Measurements from ENCODE around the gene PPP4R3C.
"Not testable (repeated sequence)": the region's sequence is repeated elsewhere in the genome, so short reads cannot be mapped to it uniquely, and the experiment has no call there.

The PPP4R3C gene

DNA sequence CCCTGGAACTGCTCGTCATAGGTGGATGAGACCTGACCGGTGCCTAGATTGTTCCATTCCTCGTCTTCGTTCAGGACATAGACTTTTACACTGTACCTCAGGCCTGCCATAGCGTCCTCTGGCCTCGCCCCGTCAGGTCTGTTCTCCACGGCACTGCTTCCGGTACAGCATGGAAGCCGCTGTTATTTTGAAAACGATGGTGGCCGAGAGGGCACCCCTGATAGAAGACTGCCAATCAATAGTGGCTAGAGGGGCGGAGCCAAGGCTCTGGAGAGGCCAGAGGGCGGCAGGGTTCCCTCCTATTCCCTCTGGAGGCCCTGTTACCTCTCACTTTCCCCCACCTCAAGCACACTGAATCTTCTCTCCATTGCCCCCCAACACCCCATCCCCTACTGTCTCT is at the start of gene PPP4R3C:
Gene PPP4R3C, minus strand, starts transcription at position 155 of the 400 bp plus-strand sequence. Its CDS starts 45 bp downstream, at position 110.
- DNase-seq (ENCODE audit: low read depth) = no peak
- TF ChIP-seq, protein P1, sequence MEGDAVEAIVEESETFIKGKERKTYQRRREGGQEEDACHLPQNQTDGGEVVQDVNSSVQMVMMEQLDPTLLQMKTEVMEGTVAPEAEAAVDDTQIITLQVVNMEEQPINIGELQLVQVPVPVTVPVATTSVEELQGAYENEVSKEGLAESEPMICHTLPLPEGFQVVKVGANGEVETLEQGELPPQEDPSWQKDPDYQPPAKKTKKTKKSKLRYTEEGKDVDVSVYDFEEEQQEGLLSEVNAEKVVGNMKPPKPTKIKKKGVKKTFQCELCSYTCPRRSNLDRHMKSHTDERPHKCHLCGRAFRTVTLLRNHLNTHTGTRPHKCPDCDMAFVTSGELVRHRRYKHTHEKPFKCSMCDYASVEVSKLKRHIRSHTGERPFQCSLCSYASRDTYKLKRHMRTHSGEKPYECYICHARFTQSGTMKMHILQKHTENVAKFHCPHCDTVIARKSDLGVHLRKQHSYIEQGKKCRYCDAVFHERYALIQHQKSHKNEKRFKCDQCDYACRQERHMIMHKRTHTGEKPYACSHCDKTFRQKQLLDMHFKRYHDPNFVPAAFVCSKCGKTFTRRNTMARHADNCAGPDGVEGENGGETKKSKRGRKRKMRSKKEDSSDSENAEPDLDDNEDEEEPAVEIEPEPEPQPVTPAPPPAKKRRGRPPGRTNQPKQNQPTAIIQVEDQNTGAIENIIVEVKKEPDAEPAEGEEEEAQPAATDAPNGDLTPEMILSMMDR (IDR thresholded peaks at IDR 0.05; ENCODE audit: control insufficient read depth, extremely low read depth, insufficient read depth) = no peak
- no peak within 1 kb of the TSS for H3K4me3 ChIP-seq (ENCODE audit: low read depth, low read length)

DNA sequence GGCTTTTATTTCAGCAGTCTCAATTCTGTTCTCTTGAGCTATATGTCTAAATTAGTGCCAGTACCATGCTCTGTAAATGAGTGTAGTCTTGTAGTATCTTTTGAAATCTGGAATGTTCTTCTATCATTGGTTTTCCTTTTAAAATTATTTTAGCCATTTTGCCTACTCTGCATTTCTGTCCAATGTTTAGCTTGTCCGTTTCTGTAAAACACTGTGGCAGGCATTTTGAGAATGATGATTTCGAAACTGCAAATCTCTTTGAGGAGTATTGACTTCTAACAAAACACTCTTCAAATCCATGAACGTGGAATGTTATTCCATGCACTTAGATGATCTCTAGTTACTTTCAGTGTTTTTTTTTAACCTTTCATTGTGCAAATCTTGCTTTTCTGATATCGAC is 28.3 kb upstream of the PPP4R3C start:
- no peak overlapping the region for H3K4me3 ChIP-seq (ENCODE audit: low read depth, low read length)
- no peak for DNase-seq (ENCODE audit: low read depth)
- TF ChIP-seq, protein P1 (IDR thresholded peaks at IDR 0.05; ENCODE audit: control insufficient read depth, extremely low read depth, insufficient read depth) = no peak

- H3K4me3 ChIP-seq (ENCODE audit: low read depth, low read length) = no peak overlapping the region
- no peak for DNase-seq (ENCODE audit: low read depth)
- TF ChIP-seq, protein P1 (IDR thresholded peaks at IDR 0.05; ENCODE audit: control insufficient read depth, extremely low read depth, insufficient read depth) = no peak
Observed at GRCh38 chrX:27466051-27466450, 2.9 kb upstream of the PPP4R3C start.

DNA sequence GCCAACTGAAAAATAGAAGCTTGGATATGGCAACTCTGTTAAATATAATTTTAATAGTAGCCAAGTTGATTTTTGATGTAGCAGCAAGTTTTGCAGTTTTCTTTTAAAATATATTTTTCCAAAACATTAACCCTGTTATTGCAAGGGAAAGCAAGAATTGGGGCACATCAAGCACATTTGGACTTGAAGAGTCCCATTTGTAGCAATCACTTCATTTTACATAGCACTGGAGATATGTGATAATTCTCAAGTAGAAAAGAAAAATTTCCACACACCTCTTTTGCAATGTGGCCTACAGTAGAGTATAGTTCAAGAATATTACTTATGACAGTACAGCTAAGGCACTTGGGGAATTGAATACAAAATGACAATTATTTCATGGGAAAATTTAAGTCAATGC is 1.9 kb upstream of the PPP4R3C start:
- TF ChIP-seq, protein P1 (IDR thresholded peaks at IDR 0.05; ENCODE audit: control insufficient read depth, extremely low read depth, insufficient read depth) = no peak
- H3K4me3 ChIP-seq (ENCODE audit: low read depth, low read length) = no peak overlapping the region
- no peak for DNase-seq (ENCODE audit: low read depth)

- not testable (repeated sequence) for H3K4me3 ChIP-seq (ENCODE audit: low read depth, low read length)
Observed at GRCh38 chrX:27459129-27459528, 4.0 kb downstream of the PPP4R3C start.

DNA sequence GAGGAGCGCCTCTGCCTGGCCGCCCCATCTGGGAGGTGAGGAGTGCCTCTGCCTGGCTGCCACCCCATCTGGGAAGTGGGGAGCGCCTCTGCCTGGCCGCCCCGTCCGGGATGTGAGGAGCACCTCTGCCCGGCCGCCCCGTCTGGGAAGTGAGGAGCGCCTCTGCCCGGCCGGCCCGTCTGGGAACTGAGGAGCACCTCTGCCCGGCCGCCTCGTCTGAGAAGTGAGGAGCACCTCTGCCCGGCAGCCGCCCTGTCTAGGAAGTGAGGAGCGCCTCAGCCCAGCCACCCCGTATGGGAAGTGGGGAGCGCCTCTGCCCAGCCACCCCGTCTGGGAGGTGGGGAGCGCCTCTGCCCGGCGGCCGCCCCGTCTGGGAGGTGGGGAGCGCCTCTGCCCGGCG is 4.6 kb downstream of the PPP4R3C start:
- not testable (repeated sequence) for DNase-seq (ENCODE audit: low read depth); H3K4me3 ChIP-seq (ENCODE audit: low read depth, low read length)

More at GRCh38 chrX:27459129-27459528, 4.0 kb downstream of the PPP4R3C start:
- not testable (repeated sequence) for DNase-seq (ENCODE audit: low read depth)

- TF ChIP-seq, protein P1 (IDR thresholded peaks at IDR 0.05; ENCODE audit: control insufficient read depth, extremely low read depth, insufficient read depth) = no peak
- H3K4me3 ChIP-seq (ENCODE audit: low read depth, low read length) = no peak overlapping the region
- DNase-seq (ENCODE audit: low read depth) = no peak
Observed at GRCh38 chrX:27451324-27451723, 11.8 kb downstream of the PPP4R3C start.

GRCh38 chrX:27446423-27446822 is 16.7 kb downstream of the PPP4R3C start:
- H3K4me3 ChIP-seq (ENCODE audit: low read depth, low read length) = no peak overlapping the region
- DNase-seq (ENCODE audit: low read depth) = no peak
- TF ChIP-seq, protein P1 (IDR thresholded peaks at IDR 0.05; ENCODE audit: control insufficient read depth, extremely low read depth, insufficient read depth) = no peak

Measured in LNCaP clone FGC (cell line).